PC-3 (cell line): ENCODE results near the gene ETV3L.

ENCODE experiments used
- CTCF ChIP-seq: fragments of 300-600 bp; sonication (generic); conservative IDR thresholded peaks from 2 replicates; pipeline ENCODE4 v1.5.1; 2017; ENCODE audit warnings: antibody characterized with exemption, low read depth, mild to moderate bottlenecking, low read length
- EZH2 ChIP-seq: fragments of 300-600 bp; sonication (generic); IDR thresholded peaks from one replicate; pipeline ENCODE4 v1.6.1; 2017; ENCODE audit warnings: antibody characterized with exemption, mild to moderate bottlenecking, low read length; ENCODE audit not compliant: unreplicated experiment

- TF ChIP-seq CTCF (no peak), EZH2 (no peak)
Observed at GRCh38 chr1:157133426-157133825, 33.8 kb upstream of the ETV3L start.
